Tibial nerve (tissue), 4 donors: ENCODE results near the gene TBC1D13.

Source experiments
- CTCF ChIP-seq, 5 experiments: fragments of 200-600 bp in 3 of 5; fragments of 450-650 bp in 2 of 5; sonication (generic) in 3 of 5; IDR thresholded peaks; one replicate each; pipeline ENCODE4 v1.5.1; 2016 to 2019; ENCODE audit warnings: antibody characterized with exemption in 5 of 5, mild to moderate bottlenecking in 3 of 5, moderate library complexity in 2 of 5
- EP300 ChIP-seq, 2 donors: sonication (generic); formaldehyde crosslinking; IDR thresholded peaks; one replicate each; pipeline ENCODE4 v1.6.1; 2017; ENCODE audit warnings: antibody characterized with exemption in 2 of 2, mild to moderate bottlenecking in 1 of 2
- POLR2A ChIP-seq, 2 donors: fragments of 450-650 bp; IDR thresholded peaks; one replicate each; pipeline ENCODE4 v1.6.1; 2017; ENCODE audit warnings: antibody characterized with exemption in 2 of 2, mild to moderate bottlenecking in 2 of 2, moderate library complexity in 2 of 2

GRCh38 chr9:128790536-128790935 lies 3.5 kb downstream of the TBC1D13 start:
- TF ChIP-seq POLR2A (IDR thresholded peaks at IDR 0.05) (no peak), CTCF (IDR thresholded peaks at IDR 0.05) (no peak), EP300 (IDR thresholded peaks at IDR 0.05) (no peak)
